ENCODE data around the gene HNRNPA2B1. TPM values are rescaled to one million over a fixed set of nuclear protein-coding genes. Genes with fewer than 3 reads are reported as not detected.
"Not testable (repeated sequence)": the region's sequence is repeated elsewhere in the genome, so short reads cannot be mapped to it uniquely, and the experiment has no call there.

The HNRNPA2B1 gene
- polyA plus RNA-seq, 1 donor, result 946 TPM

GRCh38 chr7:26177269-26177668, 23.3 kb downstream of the HNRNPA2B1 start:
- not testable (repeated sequence) for H3K9me3 ChIP-seq (ENCODE audit: control insufficient read depth, low read depth, low read length); H3K36me3 ChIP-seq (ENCODE audit: control insufficient read depth, insufficient read depth, low read length); H3K4me1 ChIP-seq (ENCODE audit: control insufficient read depth, insufficient read depth, low read length); H3K27me3 ChIP-seq (ENCODE audit: control insufficient read depth, insufficient read depth, low read length); H3K27ac ChIP-seq (ENCODE audit: low read length); DNase-seq; H3K4me3 ChIP-seq (ENCODE audit: low read length)
- WGBS (ENCODE audit: insufficient coverage, low lambda C conversion rate), result no CpG with 5 or more reads among the region's 20 CpGs

GRCh38 chr7:26176696-26177095, 23.9 kb downstream of the HNRNPA2B1 start:
- H3K9me3 ChIP-seq (ENCODE audit: control insufficient read depth, low read depth, low read length); H3K27ac ChIP-seq (ENCODE audit: low read length); DNase-seq; H3K4me3 ChIP-seq (ENCODE audit: low read length); H3K27me3 ChIP-seq (ENCODE audit: control insufficient read depth, insufficient read depth, low read length); H3K4me1 ChIP-seq (ENCODE audit: control insufficient read depth, insufficient read depth, low read length); H3K36me3 ChIP-seq (ENCODE audit: control insufficient read depth, insufficient read depth, low read length): not testable (repeated sequence)
- no CpG with 5 or more reads among the region's 26 CpGs for whole genome bisulfite sequencing (ENCODE audit: insufficient coverage, low lambda C conversion rate)

GRCh38 chr7:26175903-26176302, 24.6 kb downstream of the HNRNPA2B1 start:
- not testable (repeated sequence) for H3K27ac ChIP-seq (ENCODE audit: low read length)

GRCh38 chr7:26172048-26172447, 28.5 kb downstream of the HNRNPA2B1 start:
- H3K4me1 ChIP-seq (ENCODE audit: control insufficient read depth, insufficient read depth, low read length), result peaks cover 9% of the 10 kb centered on the region

More at GRCh38 chr7:26175903-26176302, 24.6 kb downstream of the HNRNPA2B1 start:
- not testable (repeated sequence) for H3K4me3 ChIP-seq (ENCODE audit: low read length); H3K36me3 ChIP-seq (ENCODE audit: control insufficient read depth, insufficient read depth, low read length); DNase-seq; H3K9me3 ChIP-seq (ENCODE audit: control insufficient read depth, low read depth, low read length); H3K27me3 ChIP-seq (ENCODE audit: control insufficient read depth, insufficient read depth, low read length); H3K4me1 ChIP-seq (ENCODE audit: control insufficient read depth, insufficient read depth, low read length)
- WGBS (ENCODE audit: insufficient coverage, low lambda C conversion rate), result 83% methylated on average over 1 of the region's 4 CpGs

GRCh38 chr7:26171601-26172000, 28.9 kb downstream of the HNRNPA2B1 start:
- Histone ChIP-seq H3K36me3 (ENCODE audit: control insufficient read depth, insufficient read depth, low read length) (no peaks in the 10 kb centered on the region), H3K9me3 (ENCODE audit: control insufficient read depth, low read depth, low read length) (no peaks in the 10 kb centered on the region), H3K27ac (ENCODE audit: low read length) (no peak overlapping the region), H3K4me1 (ENCODE audit: control insufficient read depth, insufficient read depth, low read length) (peaks cover 13% of the 10 kb centered on the region), H3K27me3 (ENCODE audit: control insufficient read depth, insufficient read depth, low read length) (no peaks in the 10 kb centered on the region), H3K4me3 (ENCODE audit: low read length) (no peak overlapping the region)
- WGBS (ENCODE audit: insufficient coverage, low lambda C conversion rate), result 100% methylated on average over 1 of the region's 2 CpGs
- no peak for DNase-seq

More at GRCh38 chr7:26172048-26172447, 28.5 kb downstream of the HNRNPA2B1 start:
- H3K36me3 ChIP-seq (ENCODE audit: control insufficient read depth, insufficient read depth, low read length), result no peaks in the 10 kb centered on the region
- H3K27ac ChIP-seq (ENCODE audit: low read length), result no peak overlapping the region
- 83% methylated on average over 1 of the region's 1 CpG for WGBS (ENCODE audit: insufficient coverage, low lambda C conversion rate)
- no peaks in the 10 kb centered on the region for H3K27me3 ChIP-seq (ENCODE audit: control insufficient read depth, insufficient read depth, low read length)
- no peak overlapping the region for H3K4me3 ChIP-seq (ENCODE audit: low read length)
- no peak for DNase-seq
- peaks cover 2% of the 10 kb centered on the region for H3K9me3 ChIP-seq (ENCODE audit: control insufficient read depth, low read depth, low read length)

- DNase-seq, result no peak
- H3K36me3 ChIP-seq (ENCODE audit: control insufficient read depth, insufficient read depth, low read length), result no peaks in the 10 kb centered on the region
- peaks cover 20% of the 10 kb centered on the region for H3K4me1 ChIP-seq (ENCODE audit: control insufficient read depth, insufficient read depth, low read length)
- H3K27ac ChIP-seq (ENCODE audit: low read length), result no peak overlapping the region
- no peaks in the 10 kb centered on the region for H3K27me3 ChIP-seq (ENCODE audit: control insufficient read depth, insufficient read depth, low read length)
- H3K9me3 ChIP-seq (ENCODE audit: control insufficient read depth, low read depth, low read length), result no peaks in the 10 kb centered on the region
- WGBS (ENCODE audit: insufficient coverage, low lambda C conversion rate), result no CpG with 5 or more reads among the region's 1 CpG
- H3K4me3 ChIP-seq (ENCODE audit: low read length), result no peak overlapping the region
Measured at GRCh38 chr7:26170663-26171062, 29.9 kb downstream of the HNRNPA2B1 start.

- H3K4me3 ChIP-seq (ENCODE audit: low read length), result no peak overlapping the region
- DNase-seq, result no peak
- WGBS (ENCODE audit: insufficient coverage, low lambda C conversion rate), result no CpG with 5 or more reads among the region's 3 CpGs
Measured at GRCh38 chr7:26169271-26169670, 31.3 kb downstream of the HNRNPA2B1 start.

GRCh38 chr7:26168458-26169023, 32.0 kb downstream of the HNRNPA2B1 start:
- no peak for DNase-seq
- no peak overlapping the region for H3K27ac ChIP-seq (ENCODE audit: low read length)
- H3K9me3 ChIP-seq (ENCODE audit: control insufficient read depth, low read depth, low read length), result no peaks in the 10 kb centered on the region
- 100% methylated on average over 3 of the region's 6 CpGs for WGBS (ENCODE audit: insufficient coverage, low lambda C conversion rate)
- no peaks in the 10 kb centered on the region for H3K36me3 ChIP-seq (ENCODE audit: control insufficient read depth, insufficient read depth, low read length)
- H3K4me1 ChIP-seq (ENCODE audit: control insufficient read depth, insufficient read depth, low read length), result peaks cover 20% of the 10 kb centered on the region
- no peaks in the 10 kb centered on the region for H3K27me3 ChIP-seq (ENCODE audit: control insufficient read depth, insufficient read depth, low read length)
- H3K4me3 ChIP-seq (ENCODE audit: low read length), result no peak overlapping the region

More at GRCh38 chr7:26169271-26169670, 31.3 kb downstream of the HNRNPA2B1 start:
- H3K27ac ChIP-seq (ENCODE audit: low read length), result no peak overlapping the region
- H3K27me3 ChIP-seq (ENCODE audit: control insufficient read depth, insufficient read depth, low read length), result no peaks in the 10 kb centered on the region
- no peaks in the 10 kb centered on the region for H3K9me3 ChIP-seq (ENCODE audit: control insufficient read depth, low read depth, low read length)
- H3K4me1 ChIP-seq (ENCODE audit: control insufficient read depth, insufficient read depth, low read length), result peaks cover 20% of the 10 kb centered on the region
- no peaks in the 10 kb centered on the region for H3K36me3 ChIP-seq (ENCODE audit: control insufficient read depth, insufficient read depth, low read length)

GRCh38 chr7:26167303-26167934, 33.1 kb downstream of the HNRNPA2B1 start:
- WGBS (ENCODE audit: insufficient coverage, low lambda C conversion rate), result 33% methylated on average over 1 of the region's 3 CpGs

GRCh38 chr7:26166684-26167266, 33.8 kb downstream of the HNRNPA2B1 start:
- Histone ChIP-seq H3K27ac (ENCODE audit: low read length) (peak overlapping the region; percentile 77), H3K4me1 (ENCODE audit: control insufficient read depth, insufficient read depth, low read length) (peaks cover 20% of the 10 kb centered on the region), H3K36me3 (ENCODE audit: control insufficient read depth, insufficient read depth, low read length) (no peaks in the 10 kb centered on the region), H3K4me3 (ENCODE audit: low read length) (no peak overlapping the region), H3K9me3 (ENCODE audit: control insufficient read depth, low read depth, low read length) (no peaks in the 10 kb centered on the region), H3K27me3 (ENCODE audit: control insufficient read depth, insufficient read depth, low read length) (no peaks in the 10 kb centered on the region)
- no CpG with 5 or more reads among the region's 5 CpGs for WGBS (ENCODE audit: insufficient coverage, low lambda C conversion rate)
- no peak for DNase-seq

More at GRCh38 chr7:26167303-26167934, 33.1 kb downstream of the HNRNPA2B1 start:
- Histone ChIP-seq H3K36me3 (ENCODE audit: control insufficient read depth, insufficient read depth, low read length) (no peaks in the 10 kb centered on the region), H3K9me3 (ENCODE audit: control insufficient read depth, low read depth, low read length) (no peaks in the 10 kb centered on the region), H3K4me3 (ENCODE audit: low read length) (no peak overlapping the region), H3K27ac (ENCODE audit: low read length) (peak overlapping the region; percentile 77), H3K27me3 (ENCODE audit: control insufficient read depth, insufficient read depth, low read length) (no peaks in the 10 kb centered on the region), H3K4me1 (ENCODE audit: control insufficient read depth, insufficient read depth, low read length) (peaks cover 20% of the 10 kb centered on the region)
- DNase-seq, result peak in 1 of 2 donors; percentile 78
